ENCODE results near the gene UQCR11.

DNA sequence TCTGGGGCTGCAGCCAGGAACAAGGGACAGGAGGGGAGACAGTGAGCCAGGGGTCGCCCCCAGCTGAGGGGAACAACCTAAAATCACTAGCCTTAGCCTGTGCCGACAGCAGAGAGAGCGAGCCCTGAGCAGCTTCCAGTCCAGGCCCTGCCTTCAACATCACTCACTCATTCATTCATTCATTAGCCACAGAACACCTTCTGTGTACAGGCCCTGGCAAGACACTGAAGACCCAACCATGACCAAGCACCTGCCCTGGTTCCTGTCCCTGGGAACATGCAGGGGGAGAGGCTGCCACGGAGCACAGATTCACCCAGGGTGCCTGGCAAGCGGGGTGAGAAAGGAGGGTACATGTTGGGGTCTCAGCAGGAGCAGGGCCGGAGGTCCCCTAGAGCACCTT is 42.0 kb downstream of the UQCR11 start:
- no peak for TF ChIP-seq CTCF (conservative IDR thresholded peaks at IDR 0.05; ENCODE audit: low read length)
- no peak for TF ChIP-seq EZH2phosphoT487 (IDR thresholded peaks at IDR 0.05; ENCODE audit: borderline replicate concordance, low read depth, low read length)
